ENCODE measurements around the gene SS18.

SS18 gene

DNA sequence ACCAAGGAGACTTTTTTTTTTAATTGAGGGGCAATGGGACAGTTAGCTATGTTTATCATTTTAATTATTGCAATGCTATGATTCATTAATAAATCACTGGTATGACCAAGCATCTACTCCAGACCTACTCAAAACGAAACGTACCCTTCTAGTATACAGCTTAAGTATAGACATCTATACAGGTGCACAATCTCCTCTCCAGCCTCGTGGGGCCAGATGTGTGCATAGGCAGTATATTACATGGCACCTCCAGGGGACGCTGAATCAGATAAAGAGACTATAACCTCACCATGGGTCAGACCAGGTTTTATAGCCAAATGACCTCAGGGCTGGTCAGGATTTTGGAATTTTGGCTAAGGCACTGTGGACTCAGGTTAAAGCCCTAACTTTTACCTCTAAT, 86.6 kb downstream of the SS18 start:
- no peaks in the 10 kb centered on the region for H3K4me1 Mint-ChIP-seq (ENCODE audit: low read depth)
- intact Hi-C loops (cut with micrococcal nuclease) = no loop called here
- no peak overlapping the region for H3K4me3 Mint-ChIP-seq

GRCh38 chr18:26003356-26003755, 87.1 kb downstream of the SS18 start:
- Mint-ChIP-seq H3K9me3 (peaks cover 12% of the 10 kb centered on the region), H3K4me1 (ENCODE audit: low read depth) (no peaks in the 10 kb centered on the region), H3K4me3 (no peak overlapping the region), H3K27ac (no peak overlapping the region), H3K36me3 (ENCODE audit: low read depth) (no peaks in the 10 kb centered on the region), H3K27me3 (no peaks in the 10 kb centered on the region)
- intact Hi-C loops (cut with micrococcal nuclease) = no loop called here

More for the DNA sequence above, 86.6 kb downstream of the SS18 start:
- no peaks in the 10 kb centered on the region for H3K27me3 Mint-ChIP-seq
- no peaks in the 10 kb centered on the region for H3K36me3 Mint-ChIP-seq (ENCODE audit: low read depth)
- H3K27ac Mint-ChIP-seq = no peak overlapping the region
- H3K9me3 Mint-ChIP-seq = peaks cover 8% of the 10 kb centered on the region

GRCh38 chr18:26002375-26002910, 88.0 kb downstream of the SS18 start:
- H3K27me3 Mint-ChIP-seq = no peaks in the 10 kb centered on the region
- peaks cover 12% of the 10 kb centered on the region for H3K9me3 Mint-ChIP-seq
- no peaks in the 10 kb centered on the region for H3K36me3 Mint-ChIP-seq (ENCODE audit: low read depth)
- H3K4me3 Mint-ChIP-seq = no peak overlapping the region
- no peaks in the 10 kb centered on the region for H3K4me1 Mint-ChIP-seq (ENCODE audit: low read depth)
- intact Hi-C loops (cut with micrococcal nuclease) = no loop called here
- no peak overlapping the region for H3K27ac Mint-ChIP-seq

DNA sequence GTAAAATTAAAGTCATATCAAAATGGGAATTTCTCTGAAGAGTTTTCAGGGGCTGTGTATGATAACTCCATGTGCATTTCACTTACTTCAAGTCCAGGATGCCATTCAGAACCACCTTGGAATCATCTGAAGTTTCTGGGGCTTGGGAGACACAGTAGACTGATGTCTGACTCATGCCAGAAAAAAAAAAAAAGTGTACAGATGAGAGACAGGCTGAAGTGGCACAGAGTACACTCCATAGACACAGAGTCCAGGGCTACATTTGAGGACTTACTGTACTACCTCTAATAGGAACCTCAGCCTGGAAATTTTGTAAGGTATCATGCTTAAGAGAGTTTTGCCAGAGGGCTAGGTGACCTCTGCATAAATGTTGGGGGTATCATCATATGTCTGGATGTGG, 92.0 kb downstream of the SS18 start:
- no peaks in the 10 kb centered on the region for H3K27me3 Mint-ChIP-seq
- intact Hi-C loops (cut with micrococcal nuclease) = no loop called here
- no peak overlapping the region for H3K4me3 Mint-ChIP-seq
- no peak overlapping the region for H3K27ac Mint-ChIP-seq
- no peaks in the 10 kb centered on the region for H3K4me1 Mint-ChIP-seq (ENCODE audit: low read depth)
- H3K9me3 Mint-ChIP-seq = peaks cover 12% of the 10 kb centered on the region
- no peaks in the 10 kb centered on the region for H3K36me3 Mint-ChIP-seq (ENCODE audit: low read depth)

DNA sequence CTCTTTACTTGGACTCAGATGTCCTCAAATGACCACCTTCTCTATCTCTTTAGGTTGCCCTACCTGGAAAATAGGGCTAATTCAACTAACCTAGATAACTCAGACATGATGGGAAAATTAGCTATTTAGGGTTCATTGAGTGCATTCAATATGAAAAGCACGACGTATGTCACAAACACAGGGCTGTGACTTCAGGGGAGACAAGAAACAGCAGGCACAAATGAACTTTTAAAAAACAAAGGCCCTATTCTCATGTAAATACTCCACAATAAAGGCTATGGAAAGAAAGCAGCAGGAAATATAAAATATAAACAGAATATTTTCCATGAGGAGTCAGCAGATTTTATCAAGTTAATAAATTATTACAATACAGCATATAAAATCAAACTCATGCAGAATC, 97.8 kb downstream of the SS18 start:
- no peaks in the 10 kb centered on the region for H3K9me3 Mint-ChIP-seq

GRCh38 chr18:25990473-25990872, 99.9 kb downstream of the SS18 start:
- H3K4me1 Mint-ChIP-seq (ENCODE audit: low read depth) = peaks cover 6% of the 10 kb centered on the region
- no peak overlapping the region for H3K4me3 Mint-ChIP-seq
- H3K27ac Mint-ChIP-seq = no peak overlapping the region
- no peaks in the 10 kb centered on the region for H3K27me3 Mint-ChIP-seq
- no peaks in the 10 kb centered on the region for H3K9me3 Mint-ChIP-seq
- intact Hi-C loops (cut with micrococcal nuclease) = no loop called here
- H3K36me3 Mint-ChIP-seq (ENCODE audit: low read depth) = no peaks in the 10 kb centered on the region

More for the DNA sequence above, 97.8 kb downstream of the SS18 start:
- intact Hi-C loops (cut with micrococcal nuclease) = no loop called here
- H3K27ac Mint-ChIP-seq = no peak overlapping the region
- H3K27me3 Mint-ChIP-seq = no peaks in the 10 kb centered on the region
- no peaks in the 10 kb centered on the region for H3K36me3 Mint-ChIP-seq (ENCODE audit: low read depth)
- no peak overlapping the region for H3K4me3 Mint-ChIP-seq
- peaks cover 6% of the 10 kb centered on the region for H3K4me1 Mint-ChIP-seq (ENCODE audit: low read depth)

DNA sequence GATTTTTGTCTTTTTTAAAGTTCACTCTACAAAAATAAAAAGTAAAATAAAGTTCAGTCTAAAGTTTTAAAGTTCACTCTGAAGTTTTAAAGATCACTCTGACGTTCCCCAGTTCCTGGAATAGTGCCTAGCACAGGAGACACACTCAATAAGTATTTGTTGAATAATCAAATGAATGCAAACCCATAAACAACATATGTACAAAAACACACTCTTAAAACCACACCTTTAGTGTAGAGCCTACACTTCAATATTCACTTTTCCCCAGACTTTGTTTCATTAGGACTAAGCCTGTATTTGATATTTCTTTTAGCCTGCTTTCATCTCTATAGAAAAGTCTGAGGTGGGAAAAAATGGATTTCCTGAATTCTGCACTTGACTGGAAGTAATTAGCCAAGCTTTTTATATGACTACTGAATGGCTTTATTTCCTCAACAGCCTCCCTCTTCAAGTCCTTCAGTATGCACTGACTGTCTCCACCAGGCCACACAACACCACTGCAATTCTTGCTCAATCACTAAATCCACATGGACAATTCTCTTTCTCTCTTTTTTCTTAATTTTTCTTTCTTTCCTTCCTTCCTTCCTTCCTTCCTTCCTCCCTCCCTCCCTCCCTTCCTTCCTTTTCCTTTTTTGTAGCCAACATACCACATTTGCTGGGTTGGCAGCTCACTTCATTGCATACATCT, 104.6 kb downstream of the SS18 start:
- H3K9me3 Mint-ChIP-seq = no peaks in the 10 kb centered on the region
- H3K36me3 Mint-ChIP-seq (ENCODE audit: low read depth) = no peaks in the 10 kb centered on the region
- intact Hi-C loops (cut with micrococcal nuclease) = no loop called here
- no peak overlapping the region for H3K4me3 Mint-ChIP-seq
- no peaks in the 10 kb centered on the region for H3K4me1 Mint-ChIP-seq (ENCODE audit: low read depth)
- no peaks in the 10 kb centered on the region for H3K27me3 Mint-ChIP-seq
- H3K27ac Mint-ChIP-seq = no peak overlapping the region

GRCh38 chr18:25983730-25984129, 106.7 kb downstream of the SS18 start:
- intact Hi-C loops (cut with micrococcal nuclease) = no loop called here
- no peaks in the 10 kb centered on the region for H3K36me3 Mint-ChIP-seq (ENCODE audit: low read depth)
- H3K27me3 Mint-ChIP-seq = no peaks in the 10 kb centered on the region
- H3K4me1 Mint-ChIP-seq (ENCODE audit: low read depth) = no peaks in the 10 kb centered on the region
- no peak overlapping the region for H3K4me3 Mint-ChIP-seq
- no peaks in the 10 kb centered on the region for H3K9me3 Mint-ChIP-seq
- no peak overlapping the region for H3K27ac Mint-ChIP-seq

DNA sequence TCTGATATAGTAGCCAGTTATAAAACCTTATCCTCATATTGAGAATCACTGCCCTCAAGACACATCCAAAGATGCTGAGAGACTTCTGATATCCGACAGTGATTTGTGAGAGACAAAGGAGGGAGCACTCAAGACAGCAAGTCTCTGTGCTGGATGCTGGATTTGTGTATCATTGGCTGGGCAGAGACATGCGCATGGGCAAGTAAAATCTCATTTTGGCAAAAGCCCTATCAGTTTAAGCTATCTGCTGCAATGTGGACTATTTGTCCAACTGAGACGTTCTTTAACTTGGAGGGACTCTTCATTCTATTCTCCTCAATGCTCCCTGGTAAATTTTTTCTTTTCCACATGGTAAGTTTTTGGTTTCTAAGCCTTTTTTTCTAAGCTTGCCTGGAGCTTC, 107.5 kb downstream of the SS18 start:
- H3K4me3 Mint-ChIP-seq = no peak overlapping the region
- H3K36me3 Mint-ChIP-seq (ENCODE audit: low read depth) = no peaks in the 10 kb centered on the region
- no peaks in the 10 kb centered on the region for H3K9me3 Mint-ChIP-seq
- no peaks in the 10 kb centered on the region for H3K4me1 Mint-ChIP-seq (ENCODE audit: low read depth)
- intact Hi-C loops (cut with micrococcal nuclease) = no loop called here
- no peaks in the 10 kb centered on the region for H3K27me3 Mint-ChIP-seq
- no peak overlapping the region for H3K27ac Mint-ChIP-seq

GRCh38 chr18:25982153-25982552, 108.3 kb downstream of the SS18 start:
- H3K36me3 Mint-ChIP-seq (ENCODE audit: low read depth) = no peaks in the 10 kb centered on the region
- no peaks in the 10 kb centered on the region for H3K9me3 Mint-ChIP-seq
- H3K4me3 Mint-ChIP-seq = no peak overlapping the region
- H3K4me1 Mint-ChIP-seq (ENCODE audit: low read depth) = no peaks in the 10 kb centered on the region
- no peaks in the 10 kb centered on the region for H3K27me3 Mint-ChIP-seq
- intact Hi-C loops (cut with micrococcal nuclease) = no loop called here
- no peak overlapping the region for H3K27ac Mint-ChIP-seq

GRCh38 chr18:25979369-25980040, 110.9 kb downstream of the SS18 start:
- Mint-ChIP-seq H3K27me3 (no peaks in the 10 kb centered on the region), H3K36me3 (ENCODE audit: low read depth) (no peaks in the 10 kb centered on the region), H3K4me3 (no peak overlapping the region), H3K9me3 (no peaks in the 10 kb centered on the region), H3K27ac (no peak overlapping the region), H3K4me1 (ENCODE audit: low read depth) (no peaks in the 10 kb centered on the region)
- intact Hi-C loops (cut with micrococcal nuclease) = no loop called here

DNA sequence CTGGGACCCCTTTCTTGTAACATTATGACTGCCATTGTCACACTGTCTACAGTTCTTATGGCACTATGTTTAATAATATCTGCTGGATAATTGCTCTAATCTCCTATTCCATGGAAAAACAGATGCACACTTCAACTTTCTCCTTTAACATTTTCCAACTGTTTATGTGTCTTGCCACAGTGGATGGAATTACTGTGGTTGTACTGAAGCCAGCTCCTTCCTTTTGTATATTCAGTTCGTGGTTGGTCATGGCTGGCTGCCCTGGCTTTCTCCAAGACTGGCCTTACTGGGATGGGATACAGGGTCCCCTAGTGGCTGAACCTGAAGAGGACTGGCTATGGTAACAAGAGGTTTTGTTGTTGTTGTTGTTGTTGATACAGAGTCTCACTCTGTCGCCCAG, 113.9 kb downstream of the SS18 start:
- Mint-ChIP-seq H3K36me3 (ENCODE audit: low read depth) (no peaks in the 10 kb centered on the region), H3K27me3 (no peaks in the 10 kb centered on the region), H3K9me3 (no peaks in the 10 kb centered on the region), H3K4me3 (no peak overlapping the region), H3K27ac (no peak overlapping the region), H3K4me1 (ENCODE audit: low read depth) (no peaks in the 10 kb centered on the region)
- intact Hi-C loops (cut with micrococcal nuclease) = no loop called here

- Mint-ChIP-seq H3K4me1 (ENCODE audit: low read depth) (no peaks in the 10 kb centered on the region), H3K9me3 (no peaks in the 10 kb centered on the region), H3K27me3 (no peaks in the 10 kb centered on the region), H3K4me3 (no peak overlapping the region), H3K36me3 (ENCODE audit: low read depth) (no peaks in the 10 kb centered on the region), H3K27ac (no peak overlapping the region)
- intact Hi-C loops (cut with micrococcal nuclease) = no loop called here
These were observed 115.8 kb downstream of the SS18 start for GRCh38 chr18:25974630-25975077.
